Esophagus muscularis mucosa (tissue), 4 donors: Measurements from ENCODE around the gene SORCS2. TPM values are rescaled to one million over a fixed set of nuclear protein-coding genes. Genes with fewer than 3 reads are reported as not detected.

Experiments
- DNase-seq: peaks from one replicate; pipeline ENCODE4 v3.0.0-alpha.2; 2017; ENCODE audit errors: extremely low spot score
- H3K27ac ChIP-seq, 4 donors: fragments of 200-600 bp; sonication (generic); replicated peaks in 1 of 4; 1 replicate in 3 of 4; 2 replicates in 1 of 4; pipeline ENCODE4 v1.5.1; 2016 to 2019; ENCODE audit warnings: mild to moderate bottlenecking in 1 of 4
- H3K27me3 ChIP-seq, 4 donors: fragments of 200-600 bp; sonication (generic); one replicate each; pipeline versions ENCODE4 v1.5.1 to v1.6.0; 2016 to 2019
- H3K36me3 ChIP-seq, 4 donors: fragments of 200-600 bp; sonication (generic); one replicate each; pipeline ENCODE4 v1.5.1; 2016 to 2019
- H3K4me1 ChIP-seq, 4 donors: fragments of 200-600 bp; sonication (generic); one replicate each; pipeline ENCODE4 v1.5.1; 2016 to 2019
- H3K4me3 ChIP-seq, 4 donors: fragments of 200-600 bp; sonication (generic); 1 replicate in 2 of 4; 2 replicates in 2 of 4; pipeline ENCODE4 v1.5.1; 2016 to 2019; ENCODE audit warnings: mild to moderate bottlenecking in 4 of 4, moderate library complexity in 1 of 4
- H3K9me3 ChIP-seq, 4 donors: fragments of 200-600 bp; sonication (generic); 1 replicate in 3 of 4; 2 replicates in 1 of 4; pipeline ENCODE4 v1.5.1; 2016 to 2019
- CTCF ChIP-seq, 3 experiments: fragments of 200-600 bp in 2 of 3; fragments of 450-650 bp in 1 of 3; sonication (generic) in 2 of 3; IDR thresholded peaks; one replicate each; pipeline ENCODE4 v1.5.1; 2017 to 2019; ENCODE audit warnings: antibody characterized with exemption in 3 of 3, mild to moderate bottlenecking in 2 of 3, moderate library complexity in 1 of 3
- EP300 ChIP-seq: sonication (generic); formaldehyde crosslinking; IDR thresholded peaks from one replicate; pipeline ENCODE4 v1.6.1; 2017; ENCODE audit warnings: antibody characterized with exemption
- POLR2A ChIP-seq: fragments of 450-650 bp; IDR thresholded peaks from one replicate; pipeline ENCODE4 v1.6.1; 2017; ENCODE audit warnings: antibody characterized with exemption, moderate library complexity, mild to moderate bottlenecking, low read depth
- POLR2AphosphoS5 ChIP-seq, 2 donors: sonication (generic); formaldehyde crosslinking; IDR thresholded peaks; one replicate each; pipeline ENCODE4 v1.6.1; 2017; ENCODE audit warnings: antibody characterized with exemption in 2 of 2
- WGBS: methylation state at CpG from one replicate; pipeline ENCODE4 v1.1.5; 2018; 5-methylcytosine and 5-hydroxymethylcytosine counted together
- intact Hi-C: fragments of 100-400 bp; cut with DNase I; formaldehyde crosslinking; loops from one replicate; pipeline ENCODE4 v1.15.1; 2023
- total RNA-seq, 4 donors: library from RNA; depleted of rRNA; stranded (reverse); fragments of >200 nt; gene quantifications; one replicate each; pipeline versions ENCODE4 v1.1.0 to v1.2.1, GENCODE V29; 2016

The SORCS2 gene
- total RNA-seq, 4 donors from 2014 or later = 3.3 to 10.1 (median 4.3) TPM

- DNase-seq = no peak
- no peaks in the 10 kb centered on the region for H3K9me3 ChIP-seq
- no peaks in the 10 kb centered on the region for H3K27me3 ChIP-seq
- no peaks in the 10 kb centered on the region for H3K36me3 ChIP-seq
- peak overlapping the region in 1 of 4 donors; percentile 26 for H3K27ac ChIP-seq
- H3K4me1 ChIP-seq = peaks cover 21 to 59% (median 33%) of the 10 kb centered on the region in 4 donors
- TF ChIP-seq POLR2A (no peak), EP300 (no peak), CTCF (IDR thresholded peaks at IDR 0.05) (no peak), POLR2AphosphoS5 (IDR thresholded peaks at IDR 0.05) (no peak)
- intact Hi-C loops = no loop called here
- H3K4me3 ChIP-seq = no peak overlapping the region
- 67% methylated on average over 13 of the region's 13 CpGs for WGBS
Observed at GRCh38 chr4:7359400-7360062, 167.2 kb downstream of the SORCS2 start.

- H3K36me3 ChIP-seq = no peaks in the 10 kb centered on the region
- H3K9me3 ChIP-seq = no peaks in the 10 kb centered on the region
- 59% methylated on average over 8 of the region's 8 CpGs for WGBS
- H3K4me1 ChIP-seq = peaks cover 31 to 69% (median 44%) of the 10 kb centered on the region in 4 donors
- no peaks in the 10 kb centered on the region for H3K27me3 ChIP-seq
- intact Hi-C loops = no loop called here
- peak overlapping the region in 3 of 4 donors; percentile 44 to 77 (median 48) for H3K27ac ChIP-seq
- DNase-seq = no peak
- TF ChIP-seq CTCF (IDR thresholded peaks at IDR 0.05) (no peak), POLR2A (no peak), POLR2AphosphoS5 (IDR thresholded peaks at IDR 0.05) (no peak), EP300 (no peak)
- H3K4me3 ChIP-seq = no peak overlapping the region
Observed at GRCh38 chr4:7360806-7361205, 168.5 kb downstream of the SORCS2 start.

- Histone ChIP-seq H3K4me3 (no peak overlapping the region), H3K27me3 (no peaks in the 10 kb centered on the region), H3K4me1 (peaks cover 37 to 75% (median 49%) of the 10 kb centered on the region in 4 donors), H3K36me3 (no peaks in the 10 kb centered on the region), H3K27ac (peak overlapping the region in 3 of 4 donors; percentile 44 to 77 (median 48)), H3K9me3 (no peaks in the 10 kb centered on the region)
- intact Hi-C loops = no loop called here
- TF ChIP-seq POLR2A = no peak
- TF ChIP-seq POLR2AphosphoS5 (IDR thresholded peaks at IDR 0.05) = peak in 1 of 2 donors; percentile 50
- no peak for TF ChIP-seq CTCF (IDR thresholded peaks at IDR 0.05)
- DNase-seq = no peak
- WGBS = 17% methylated on average over 13 of the region's 14 CpGs
Observed at GRCh38 chr4:7361280-7361895, 169.1 kb downstream of the SORCS2 start.

GRCh38 chr4:7362341-7362740 lies 170.0 kb downstream of the SORCS2 start:
- Histone ChIP-seq H3K36me3 (no peaks in the 10 kb centered on the region), H3K4me1 (peaks cover 30 to 77% (median 52%) of the 10 kb centered on the region in 4 donors), H3K27ac (peak overlapping the region in 1 of 4 donors; percentile 77), H3K4me3 (no peak overlapping the region), H3K27me3 (no peaks in the 10 kb centered on the region), H3K9me3 (no peaks in the 10 kb centered on the region)
- intact Hi-C loops = no loop called here
- TF ChIP-seq CTCF (IDR thresholded peaks at IDR 0.05) (no peak), EP300 (no peak), POLR2A (no peak), POLR2AphosphoS5 (IDR thresholded peaks at IDR 0.05) (no peak)
- 79% methylated on average over 2 of the region's 2 CpGs for WGBS
- DNase-seq = no peak
